NT2/D1 (cell line): ENCODE data around the gene PARN.
"Not testable (repeated sequence)": the region's sequence is repeated elsewhere in the genome, so short reads cannot be mapped to it uniquely, and the experiment has no call there.

Experiments used
- SUZ12 ChIP-seq: IDR thresholded peaks from 2 replicates; pipeline ENCODE4 v1.6.1; 2011; ENCODE audit not compliant: insufficient read length, insufficient read depth; ENCODE audit errors: extremely low read depth
- ZNF274 ChIP-seq: IDR thresholded peaks from 2 replicates; pipeline ENCODE4 v1.6.1; 2011; ENCODE audit warnings: mild to moderate bottlenecking, low read depth, low read length

DNA sequence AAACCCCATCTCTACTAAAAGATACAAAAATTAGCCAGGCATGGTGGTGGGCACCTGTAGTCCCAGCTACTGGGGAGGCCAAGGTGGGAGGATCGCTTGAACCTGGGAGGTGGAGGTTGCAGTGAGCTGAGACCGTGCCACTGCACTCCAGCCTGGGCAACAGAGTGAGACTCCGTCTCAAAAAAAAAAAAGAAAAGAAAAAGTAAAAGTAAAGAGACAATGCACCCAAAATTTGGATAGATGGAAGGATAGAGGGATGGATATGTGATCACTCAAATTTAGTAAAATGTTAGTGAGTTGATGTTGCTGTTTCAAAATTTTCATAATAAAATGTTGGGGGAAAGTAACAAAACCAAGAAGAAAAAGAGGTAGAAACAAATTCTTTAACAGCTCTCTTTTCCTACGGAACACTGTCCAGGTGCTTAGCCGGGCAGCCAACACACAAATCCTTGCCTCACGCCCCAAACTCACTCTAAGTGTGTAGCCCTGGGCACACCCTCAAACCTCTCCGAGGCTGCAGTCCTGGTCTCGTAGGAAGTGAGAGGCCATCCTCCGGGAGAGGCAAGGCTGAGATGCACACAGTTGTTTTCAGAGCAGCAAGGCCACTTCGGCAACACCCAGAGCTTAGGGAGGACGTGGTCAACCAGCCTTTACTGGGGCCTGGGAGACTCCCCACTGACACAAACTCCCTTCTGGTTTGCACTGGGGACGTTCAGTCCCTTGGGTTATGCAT is 228.9 kb downstream of the PARN start:
- TF ChIP-seq ZNF274, SUZ12: not testable (repeated sequence)
